ENCODE data around the gene ANKS1A.
"Not testable (repeated sequence)": the region's sequence is repeated elsewhere in the genome, so short reads cannot be mapped to it uniquely, and the experiment has no call there.

The ANKS1A gene

DNA sequence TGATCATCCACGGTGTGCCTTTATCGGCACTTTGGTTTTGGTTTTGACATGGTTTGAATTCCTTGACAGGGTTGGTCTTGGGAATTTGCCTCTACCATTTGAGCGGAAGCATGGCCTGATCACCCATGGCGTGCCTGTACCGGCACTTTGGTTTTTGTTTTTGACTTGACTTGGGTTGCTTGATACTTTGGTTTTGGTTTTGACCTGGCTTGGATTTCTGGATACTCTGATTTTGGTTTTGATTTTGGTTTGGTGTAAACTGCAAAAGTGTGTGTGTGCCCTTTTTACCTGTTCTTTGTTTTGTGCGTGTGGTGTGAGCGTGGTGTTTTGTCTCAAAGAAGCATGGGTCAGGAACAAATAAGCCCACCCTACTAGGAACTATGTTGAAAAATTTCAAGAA, 110.1 kb downstream of the ANKS1A start:
- DNase-seq (ENCODE audit: low spot score): not testable (repeated sequence)

DNA sequence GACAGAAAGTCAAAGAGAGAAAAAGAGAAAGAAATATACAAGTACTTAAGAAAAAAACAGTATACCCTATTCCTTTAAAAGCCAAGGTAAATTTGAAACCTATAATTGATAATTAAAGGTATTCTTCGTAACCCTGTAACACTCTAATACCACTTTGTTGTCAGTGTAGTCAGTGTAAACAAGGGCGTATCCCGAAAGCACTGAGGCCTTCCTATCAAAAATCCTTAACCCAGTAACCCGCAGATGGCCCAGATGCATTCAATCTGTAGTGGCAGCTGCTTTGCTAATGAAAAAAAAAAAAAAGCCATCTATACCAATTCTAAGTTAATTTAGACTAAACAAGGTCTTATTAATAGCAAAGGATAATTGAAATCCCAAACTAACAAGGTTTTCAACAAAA, 110.9 kb downstream of the ANKS1A start:
- not testable (repeated sequence) for DNase-seq (ENCODE audit: low spot score)

DNA sequence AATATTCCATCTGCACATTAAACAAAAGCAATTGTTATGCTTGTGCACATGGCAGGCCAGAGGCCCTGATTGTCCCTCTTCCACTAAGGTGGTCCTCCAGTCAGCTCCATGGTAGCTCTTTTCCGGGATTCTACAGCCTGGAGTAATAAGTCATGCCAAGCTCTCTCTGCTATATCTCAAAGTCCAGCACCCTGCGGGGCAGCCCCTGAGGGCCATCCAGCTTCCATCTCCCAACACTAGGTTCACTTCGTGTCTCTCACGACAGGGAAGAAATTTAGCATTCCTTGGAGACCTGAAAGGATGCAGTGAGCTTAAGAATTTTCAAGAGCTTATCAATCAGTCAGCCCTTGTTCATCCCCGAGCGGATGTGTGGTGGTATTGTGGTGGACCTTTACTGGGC, 112.3 kb downstream of the ANKS1A start:
- not testable (repeated sequence) for DNase-seq (ENCODE audit: low spot score)

DNA sequence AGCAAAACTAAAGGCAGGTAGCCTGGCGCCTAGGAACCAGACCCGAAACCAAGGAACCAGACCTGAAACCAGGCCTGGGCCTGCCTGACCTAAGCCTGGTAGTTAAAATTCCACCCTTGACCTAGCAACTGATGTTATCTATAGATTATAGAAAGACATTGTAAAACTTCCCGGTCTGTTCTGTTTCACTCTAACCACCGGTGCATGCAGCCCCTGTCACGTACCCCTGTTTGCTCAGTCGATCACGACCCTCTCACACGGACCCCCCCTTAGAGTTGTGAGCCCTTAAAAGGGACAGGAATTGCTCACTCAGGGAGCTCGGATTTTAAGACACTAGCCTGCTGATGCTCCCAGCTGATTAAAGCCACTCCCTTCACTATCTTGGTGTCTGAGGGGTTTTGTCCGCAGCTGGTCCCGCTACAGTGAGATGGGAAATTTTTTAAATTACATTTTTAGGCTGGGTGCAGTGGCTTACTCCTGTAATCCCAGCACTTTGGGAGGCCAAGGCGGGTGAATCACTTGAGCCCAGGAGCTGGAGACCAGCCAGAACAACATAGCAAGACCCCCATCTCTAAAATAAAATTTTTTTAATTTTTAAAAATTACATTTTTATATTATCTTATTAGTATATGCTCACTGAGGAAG, 115.0 kb downstream of the ANKS1A start:
- DNase-seq (ENCODE audit: low spot score): not testable (repeated sequence)

DNA sequence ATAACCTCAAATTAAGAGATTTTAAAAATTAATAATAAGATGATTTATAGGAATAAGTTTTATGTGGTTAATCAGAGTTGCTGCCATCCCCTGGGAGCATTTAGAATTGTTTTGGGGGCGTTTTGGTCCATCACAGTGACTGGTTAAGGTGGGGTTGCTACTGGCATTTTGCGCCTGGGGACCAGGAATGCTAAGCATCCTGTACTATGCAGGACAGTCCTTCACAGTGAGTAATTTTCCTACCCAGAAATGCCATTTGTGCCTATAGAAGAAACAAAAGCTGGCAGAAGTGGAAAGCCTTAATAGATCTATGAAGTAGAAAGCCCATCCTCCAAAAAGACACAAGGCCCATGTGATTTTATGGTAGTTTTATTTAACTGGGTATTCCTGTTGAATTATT, 118.0 kb downstream of the ANKS1A start:
- DNase-seq (ENCODE audit: low spot score): no peak

DNA sequence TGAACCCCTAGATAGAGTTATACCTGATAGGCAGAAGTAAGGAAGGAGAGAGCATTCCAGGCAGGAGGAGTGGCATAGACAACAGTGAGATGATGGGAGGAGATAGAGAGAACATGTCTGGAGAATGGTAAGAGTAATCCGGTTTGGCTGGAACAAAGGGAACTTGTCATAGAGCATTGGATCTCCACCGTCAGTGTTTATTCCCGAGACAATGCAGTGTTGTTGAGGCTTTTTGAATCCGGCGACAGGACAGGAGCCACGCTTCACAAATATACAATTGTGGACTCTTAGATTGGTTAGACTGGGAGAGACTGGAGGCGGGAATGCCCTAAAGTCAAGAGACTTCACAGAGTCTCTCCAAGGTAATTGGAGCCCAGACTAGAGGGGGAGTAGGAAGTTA, 119.8 kb downstream of the ANKS1A start:
- no peak for DNase-seq (ENCODE audit: low spot score)

DNA sequence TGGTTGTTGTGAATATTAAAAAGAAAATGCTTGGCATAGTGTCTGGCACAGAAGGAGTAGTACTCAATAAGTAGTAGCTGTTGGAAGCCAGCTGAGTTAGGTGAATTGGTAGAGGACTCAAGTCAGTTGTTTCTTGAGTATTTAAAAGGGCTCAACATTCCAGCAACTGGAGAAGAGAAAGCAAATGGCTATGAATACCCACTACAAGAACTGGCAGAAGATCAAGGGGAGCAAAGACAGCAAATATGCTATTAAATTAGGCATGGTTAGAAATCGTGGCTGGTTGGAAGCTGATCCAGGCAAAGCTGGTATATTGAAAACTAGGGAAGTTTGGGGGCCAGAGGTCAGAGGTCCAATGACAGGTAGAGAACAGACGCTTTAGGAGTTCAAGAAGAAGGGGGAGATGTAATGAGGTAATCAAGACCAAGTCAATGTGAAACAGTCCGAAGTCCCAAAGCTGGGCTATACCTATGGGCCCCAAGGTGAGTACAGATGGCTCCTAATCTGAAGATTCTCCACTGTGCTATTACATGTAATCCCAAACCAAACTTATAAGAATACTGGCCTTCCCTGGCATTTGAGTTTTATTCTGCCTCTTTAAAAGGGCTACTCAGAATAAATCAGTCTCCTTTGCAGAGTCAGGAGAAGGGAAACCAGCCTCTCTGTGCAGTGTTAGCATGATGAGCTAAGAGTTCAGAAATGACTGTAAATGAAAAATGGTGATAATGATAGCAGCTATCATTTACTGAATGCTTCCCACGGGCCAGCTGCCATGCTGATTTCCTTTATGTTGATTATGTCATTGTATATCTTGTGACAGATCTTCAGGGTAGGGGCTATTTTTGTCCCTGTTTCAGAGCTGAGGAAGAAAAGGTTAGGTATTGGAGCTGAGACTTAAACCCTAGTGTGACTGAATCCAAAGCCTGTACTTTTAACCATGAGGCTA, 122.3 kb downstream of the ANKS1A start:
- no peak for DNase-seq (ENCODE audit: low spot score)

DNA sequence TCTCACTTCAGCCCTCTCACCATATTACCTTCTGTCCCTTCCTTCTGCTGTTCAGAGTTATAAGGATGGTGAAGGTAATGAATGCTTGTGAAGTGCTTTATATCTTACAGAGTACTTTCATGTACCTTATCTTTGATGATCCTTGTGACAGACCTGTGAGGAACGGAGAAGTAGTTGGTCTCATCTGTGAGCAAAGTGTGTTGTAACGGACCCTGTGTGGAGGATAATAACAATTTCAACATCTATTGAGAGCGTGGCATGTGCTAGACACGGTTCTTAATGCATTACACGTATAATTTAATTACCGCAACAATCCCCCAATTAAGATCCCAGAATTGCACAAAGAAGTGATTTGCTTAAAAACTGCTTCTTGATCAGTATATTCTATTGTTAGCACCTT, 124.6 kb downstream of the ANKS1A start:
- DNase-seq (ENCODE audit: low spot score): no peak

DNA sequence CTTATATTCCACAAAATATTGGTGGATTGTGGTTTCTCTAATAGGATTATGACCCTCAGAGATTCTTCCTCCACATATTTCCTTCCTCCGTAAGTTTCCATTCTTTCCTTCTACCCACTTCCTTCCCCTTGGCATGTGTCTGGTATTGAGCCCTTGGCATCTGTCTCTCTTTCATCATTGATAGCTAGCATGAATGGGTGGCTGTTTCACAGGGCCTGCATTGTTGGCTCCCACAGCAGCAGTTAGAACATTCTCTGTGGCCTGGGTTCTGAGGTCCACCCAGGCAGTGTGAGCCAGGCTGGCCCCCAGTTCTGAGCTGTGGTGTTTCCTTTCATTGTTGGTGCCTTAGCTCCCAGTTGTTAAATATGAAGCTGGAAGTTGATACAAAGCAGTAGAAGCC, 125.3 kb downstream of the ANKS1A start:
- DNase-seq (ENCODE audit: low spot score): no peak

DNA sequence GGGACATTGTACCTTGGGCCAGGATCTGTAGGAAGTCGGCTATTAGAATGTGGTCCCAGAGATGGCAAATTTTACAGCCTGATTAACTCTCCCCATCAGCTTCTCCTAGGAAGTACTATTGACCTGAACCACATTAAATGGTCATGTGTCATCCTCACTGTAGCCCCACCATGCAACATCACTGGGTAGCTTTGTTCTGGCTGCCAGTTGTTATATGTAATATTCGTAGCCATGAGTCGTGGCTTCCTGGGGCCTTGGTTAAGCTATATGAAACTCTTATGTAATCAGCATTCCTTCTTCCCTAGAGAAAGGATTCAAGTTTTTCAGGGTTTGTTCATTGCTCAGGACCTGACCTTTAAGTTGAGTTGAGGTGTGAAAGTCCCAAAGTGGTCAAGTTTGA, 125.7 kb downstream of the ANKS1A start:
- no peak for DNase-seq (ENCODE audit: low spot score)

DNA sequence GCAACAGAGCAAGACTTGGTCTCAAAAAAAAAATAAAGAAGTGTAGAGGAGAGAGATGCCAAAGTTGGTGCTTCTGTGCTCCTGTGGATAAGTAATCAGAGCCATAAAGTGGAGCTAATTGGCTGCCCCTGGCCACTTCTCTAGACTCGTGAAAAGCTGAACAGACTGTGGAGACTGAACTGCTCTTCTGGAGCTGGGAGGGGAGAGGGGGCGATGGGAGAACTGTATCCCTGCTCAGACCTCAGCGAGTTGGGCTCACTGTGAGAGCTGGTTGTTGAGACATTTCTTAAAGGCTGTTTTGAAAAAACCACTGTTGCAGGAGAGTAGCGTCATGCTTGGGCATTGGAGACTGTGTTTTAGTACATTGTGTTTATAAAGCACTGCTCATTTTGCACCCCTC, 126.4 kb downstream of the ANKS1A start:
- no peak for DNase-seq (ENCODE audit: low spot score)

DNA sequence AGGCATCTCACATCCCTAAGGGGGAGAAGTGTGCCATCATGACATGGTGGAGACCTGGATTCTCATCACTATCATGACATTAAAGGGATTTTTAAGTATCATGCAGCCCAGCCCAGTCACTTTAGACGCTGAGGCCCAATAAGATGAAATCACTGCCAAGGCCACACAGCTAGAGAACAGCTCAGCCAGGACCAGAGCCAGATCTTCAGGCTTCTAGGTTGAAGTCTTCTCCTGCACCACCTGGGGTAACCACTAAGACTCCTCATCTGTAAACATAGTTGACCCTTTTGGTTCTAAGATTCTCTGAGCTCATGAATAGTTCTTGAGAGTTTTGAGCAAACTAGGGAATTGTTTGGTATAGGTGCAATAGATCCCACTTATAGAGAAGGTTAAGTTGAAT, 126.9 kb downstream of the ANKS1A start:
- no peak for DNase-seq (ENCODE audit: low spot score)

DNA sequence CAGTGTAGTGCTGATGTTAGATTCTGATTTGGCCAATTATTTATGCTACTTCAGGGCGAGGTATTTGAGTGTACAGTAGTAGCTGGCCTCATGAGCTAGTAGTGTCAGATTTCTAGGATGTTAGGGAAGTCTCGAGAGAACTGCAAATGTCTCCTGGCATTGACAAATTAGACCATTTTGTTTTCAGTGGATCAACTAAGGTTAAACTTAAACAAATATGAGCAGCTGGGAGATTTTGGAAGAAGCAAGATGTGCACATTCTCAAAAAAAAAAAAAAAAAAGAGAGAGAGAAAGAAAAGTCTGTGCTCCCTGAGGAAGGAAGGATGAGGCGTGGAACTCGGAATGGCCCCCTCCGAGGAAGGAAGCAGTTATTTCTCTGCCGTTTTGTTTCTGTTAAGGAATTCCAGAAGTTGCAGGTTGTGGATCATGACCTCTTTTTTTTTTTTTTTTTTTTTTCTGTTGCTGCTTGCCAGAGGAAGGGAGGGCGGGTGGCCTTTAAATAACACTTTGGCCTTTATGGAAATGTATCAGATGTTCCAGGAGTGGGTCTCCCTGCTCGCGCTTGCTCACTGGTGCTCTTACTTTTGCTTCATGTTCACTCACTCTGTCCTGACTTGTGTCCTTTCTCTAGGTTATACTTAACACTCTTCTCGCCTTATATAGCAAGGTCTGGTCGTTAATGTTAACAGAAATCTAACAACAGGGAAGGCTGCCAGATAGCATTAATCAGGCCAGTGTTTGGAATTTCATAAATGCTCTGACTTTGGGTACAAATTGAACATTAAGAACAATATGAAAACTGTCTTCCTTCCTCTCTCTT, 127.7 kb downstream of the ANKS1A start:
- DNase-seq (ENCODE audit: low spot score): no peak

DNA sequence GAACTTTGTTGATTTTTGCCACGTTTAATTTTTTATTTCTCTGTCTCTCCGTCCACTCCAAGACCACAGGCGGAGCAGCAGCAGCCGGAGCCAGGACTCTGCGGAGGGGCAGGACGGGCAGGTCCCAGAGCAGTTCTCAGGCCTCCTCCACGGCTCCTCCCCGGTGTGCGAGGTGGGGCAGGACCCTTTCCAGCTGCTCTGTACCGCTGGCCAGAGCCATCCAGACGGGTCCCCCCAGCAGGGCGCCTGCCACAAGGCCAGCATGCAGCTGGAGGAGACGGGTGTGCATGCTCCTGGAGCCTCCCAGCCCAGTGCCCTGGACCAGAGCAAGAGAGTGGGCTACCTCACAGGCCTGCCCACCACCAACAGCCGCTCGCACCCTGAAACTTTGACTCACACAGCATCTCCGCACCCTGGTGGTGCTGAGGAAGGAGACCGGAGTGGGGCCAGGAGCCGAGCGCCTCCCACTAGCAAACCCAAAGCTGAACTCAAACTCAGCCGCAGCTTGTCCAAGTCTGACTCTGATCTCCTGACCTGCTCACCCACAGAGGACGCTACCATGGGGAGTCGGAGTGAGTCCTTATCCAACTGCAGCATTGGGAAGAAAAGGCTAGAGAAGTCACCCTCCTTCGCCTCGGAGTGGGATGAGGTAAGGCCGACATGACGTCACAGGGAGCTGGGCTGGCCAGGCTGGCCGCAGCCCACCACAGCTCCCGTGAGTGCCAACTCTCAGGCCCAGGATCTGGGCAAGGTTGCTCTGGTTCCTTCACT, 128.5 kb downstream of the ANKS1A start:
- DNase-seq (ENCODE audit: low spot score): no peak

DNA sequence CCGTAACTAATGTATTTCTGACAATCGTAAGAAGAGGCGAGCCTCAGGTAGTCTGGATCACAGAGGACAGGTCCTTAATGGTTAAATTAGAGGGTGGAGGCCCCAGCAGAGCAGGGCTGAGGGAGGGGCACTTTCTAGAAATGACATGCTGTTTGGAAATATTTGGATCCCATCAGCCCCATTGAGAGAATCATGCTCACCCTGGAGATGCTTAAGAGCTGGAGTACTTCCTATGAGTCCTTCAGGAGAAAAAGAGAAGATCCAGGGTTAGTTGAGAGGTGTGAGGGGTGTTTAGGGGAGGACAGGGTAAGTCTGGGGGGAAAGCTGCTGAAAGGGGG, 129.1 kb downstream of the ANKS1A start:
- no peak for DNase-seq (ENCODE audit: low spot score)

DNA sequence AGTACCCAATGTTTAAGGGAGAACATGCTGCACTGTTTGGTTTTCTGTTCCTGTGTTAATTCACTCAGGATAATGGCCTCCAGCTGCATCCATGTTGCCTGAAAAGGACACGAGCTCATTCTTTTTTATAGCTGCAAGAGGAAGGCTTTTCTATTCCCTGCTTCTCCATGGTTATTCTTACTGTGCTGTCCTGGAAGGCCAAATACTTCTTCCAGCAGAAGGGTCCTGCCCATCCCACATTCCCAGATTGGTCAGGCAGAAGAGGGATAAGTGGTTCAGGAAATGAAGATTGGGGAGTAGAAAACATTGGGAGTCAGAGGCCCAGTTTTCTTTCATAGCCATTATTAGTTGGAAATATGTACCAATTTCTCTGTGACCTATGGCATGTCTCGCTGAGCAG, 129.7 kb downstream of the ANKS1A start:
- no peak for DNase-seq (ENCODE audit: low spot score)

DNA sequence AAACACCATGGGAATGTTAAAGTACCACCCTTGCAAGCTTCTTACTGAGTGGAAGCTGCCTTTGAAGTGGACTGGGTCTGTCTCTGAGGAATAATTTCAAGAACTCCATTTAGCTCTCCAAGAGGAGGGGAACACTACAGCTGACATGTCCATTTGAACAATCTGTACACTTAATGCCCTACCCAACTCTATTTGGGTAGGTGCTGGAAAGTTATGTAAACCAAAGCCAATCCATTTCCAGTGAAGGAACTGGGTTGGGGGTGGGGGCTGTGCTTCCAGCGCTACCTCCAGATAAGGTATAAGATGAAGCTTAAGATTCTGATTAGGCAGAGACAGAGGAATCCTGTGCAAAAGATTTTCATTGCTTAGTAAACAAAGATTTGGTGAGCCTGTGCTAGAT, 130.1 kb downstream of the ANKS1A start:
- DNase-seq (ENCODE audit: low spot score): no peak

DNA sequence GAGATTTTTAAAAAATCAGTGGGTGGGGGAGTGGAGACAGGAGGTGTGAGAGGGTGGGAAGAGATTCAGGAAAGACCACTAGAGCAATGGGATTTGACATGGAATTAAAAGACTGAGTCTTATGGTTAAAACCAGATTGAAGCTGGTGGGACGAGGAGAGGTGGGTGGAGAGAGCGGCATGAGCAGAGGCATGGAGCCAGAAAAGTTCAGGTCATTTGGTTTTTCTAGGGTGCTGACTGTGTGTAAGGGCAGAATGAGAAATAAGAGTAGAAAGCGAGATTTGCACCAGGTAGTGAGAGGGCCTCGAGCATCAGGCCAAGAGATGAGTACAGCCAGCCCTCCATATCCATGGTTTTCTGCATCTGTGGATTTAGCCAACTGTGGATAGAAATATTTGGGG, 130.8 kb downstream of the ANKS1A start:
- no peak for DNase-seq (ENCODE audit: low spot score)

DNA sequence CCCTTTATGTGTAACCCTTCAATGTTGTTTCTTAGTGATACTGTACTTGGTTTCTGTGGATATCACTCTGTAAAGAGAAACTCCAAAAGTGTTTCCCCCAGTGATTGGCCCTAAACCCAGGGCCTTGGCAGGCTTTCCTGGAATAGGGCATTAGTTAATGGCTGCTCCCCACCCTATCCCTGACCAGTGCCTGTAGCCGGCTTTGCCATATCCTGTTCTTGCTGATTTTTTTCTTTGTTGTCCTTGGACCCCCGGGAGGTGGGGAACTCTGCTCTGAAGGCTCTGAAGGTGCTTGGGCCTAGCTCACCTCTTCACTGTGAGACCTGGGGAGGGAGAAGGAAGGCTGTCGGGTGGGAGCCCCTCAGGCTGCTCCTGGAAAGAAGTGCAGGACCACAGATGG, 131.9 kb downstream of the ANKS1A start:
- no peak for DNase-seq (ENCODE audit: low spot score)

DNA sequence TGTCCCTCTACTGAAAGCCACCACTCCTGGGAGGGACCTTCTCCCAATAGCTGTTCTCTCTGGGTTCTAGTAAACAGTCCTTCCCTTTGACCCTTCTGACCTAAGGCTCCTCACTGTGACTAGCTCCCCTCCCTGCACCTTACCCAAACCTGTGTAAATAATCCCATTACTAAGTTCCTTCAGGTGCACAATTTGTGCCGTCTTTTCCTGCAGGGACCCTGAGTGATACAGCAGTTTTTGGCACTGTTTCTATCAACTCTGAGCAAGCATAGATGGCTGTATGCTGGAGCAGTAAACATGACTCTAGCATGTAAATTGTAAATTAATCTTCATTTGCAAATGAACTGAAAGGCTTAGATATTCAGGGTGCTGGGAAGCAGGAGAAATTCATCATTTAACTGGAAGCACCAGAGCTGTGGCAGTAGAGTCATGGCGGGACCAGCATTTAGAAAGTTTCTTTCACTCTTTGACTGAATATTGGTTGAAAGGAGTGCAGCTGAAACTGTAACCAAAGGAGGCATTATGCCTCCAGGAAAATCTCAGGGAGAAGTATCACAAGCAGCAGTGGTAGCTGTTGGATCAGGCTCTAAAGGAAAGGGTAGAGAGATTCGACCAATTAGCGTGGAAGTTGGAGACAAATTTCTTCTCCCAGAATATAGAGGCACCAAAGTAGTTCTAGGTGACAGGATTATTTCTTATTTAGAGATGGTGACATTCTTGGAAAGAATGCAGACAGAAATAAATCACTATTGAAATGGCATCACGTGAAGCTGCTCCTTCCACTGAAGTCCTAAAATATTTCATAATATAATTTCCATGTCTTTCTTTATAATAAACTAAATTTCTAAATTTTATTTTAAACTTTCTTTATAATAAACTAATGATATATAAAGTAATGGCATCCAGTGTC, 134.3 kb downstream of the ANKS1A start:
- no peak for DNase-seq (ENCODE audit: low spot score)

DNA sequence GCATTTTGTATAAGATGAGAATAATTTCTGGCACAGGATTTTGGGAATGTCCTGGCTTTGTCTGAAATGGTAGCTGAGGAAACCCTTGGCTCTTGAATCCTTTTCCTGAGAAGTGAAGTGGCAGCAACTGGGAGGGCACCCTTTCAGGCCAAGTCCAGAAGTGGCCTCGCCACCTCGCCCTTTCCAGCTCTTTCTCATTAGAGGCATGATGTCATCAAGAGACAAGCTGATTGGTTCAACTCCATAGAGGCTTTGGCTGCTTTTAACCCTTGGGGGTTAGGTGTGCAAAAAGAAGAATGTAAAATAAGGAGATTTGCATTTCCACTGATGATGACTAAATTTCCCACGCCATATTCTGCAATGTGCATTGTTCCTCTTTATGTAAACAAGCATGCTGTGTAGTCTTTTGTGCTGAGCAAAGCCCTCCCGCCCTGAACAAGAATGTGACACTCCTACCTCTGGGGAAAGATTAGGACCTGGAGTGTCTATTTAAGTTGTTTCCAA, 135.5 kb downstream of the ANKS1A start:
- DNase-seq (ENCODE audit: low spot score): peak; percentile 80

Data from LoVo (cell line).